GM12892 (cell line): ENCODE data around the gene PNMA1.
A peak's percentile ranks its signal among the peaks of the same experiment; 100 is the strongest.
"Not testable (repeated sequence)": the region's sequence is repeated elsewhere in the genome, so short reads cannot be mapped to it uniquely, and the experiment has no call there.

Source experiments
- DNase-seq: peaks from one replicate; pipeline ENCODE4 v3.0.0; 2011; ENCODE audit not compliant: insufficient read length
- FAIRE-seq: peaks from 2 replicates; lab custom pipeline; 2011; peaks lifted over from hg19 to GRCh38; lab: Jason Lieb, UNC
- POLR2A ChIP-seq: IDR thresholded peaks from 2 replicates; pipeline ENCODE4 v1.6.1; 2011; ENCODE audit warnings: low read depth, low read length, control low read depth
- POLR2AphosphoS5 ChIP-seq: IDR thresholded peaks from 2 replicates; pipeline ENCODE4 v1.6.1; 2011; ENCODE audit warnings: low read depth, low read length, control low read depth
- TAF1 ChIP-seq: IDR thresholded peaks from 2 replicates; pipeline ENCODE4 v1.6.1; 2011; ENCODE audit warnings: low read depth, mild to moderate bottlenecking, control low read depth, low read length, borderline replicate concordance

PNMA1 gene

GRCh38 chr14:73709904-73710469, 4.2 kb downstream of the PNMA1 start:
- FAIRE-seq (no peak), DNase-seq (no peak)
- TF ChIP-seq TAF1 (no peak), POLR2AphosphoS5 (no peak), POLR2A (no peak)

GRCh38 chr14:73708076-73708475, 6.1 kb downstream of the PNMA1 start:
- not testable (repeated sequence) for FAIRE-seq, DNase-seq

GRCh38 chr14:73700325-73700724, 13.9 kb downstream of the PNMA1 start:
- no peak for DNase-seq
- FAIRE-seq: no peak
- TF ChIP-seq POLR2AphosphoS5 (no peak), TAF1 (no peak), POLR2A (no peak)

- peak; percentile 99 for FAIRE-seq
- TF ChIP-seq TAF1: no peak
- no peak for DNase-seq
These were observed 17.5 kb downstream of the PNMA1 start for GRCh38 chr14:73696466-73697400.

- TF ChIP-seq POLR2AphosphoS5: no peak
- TF ChIP-seq TAF1: no peak
- TF ChIP-seq POLR2A: no peak
- DNase-seq: no peak
- no peak for FAIRE-seq
These were observed 18.2 kb downstream of the PNMA1 start for GRCh38 chr14:73695997-73696396.

GRCh38 chr14:73695082-73695481, 19.1 kb downstream of the PNMA1 start:
- FAIRE-seq (no peak), DNase-seq (no peak)
- no peak for TF ChIP-seq POLR2AphosphoS5
- no peak for TF ChIP-seq POLR2A
- TF ChIP-seq TAF1: no peak

- TF ChIP-seq POLR2AphosphoS5 (no peak), POLR2A (no peak), TAF1 (no peak)
- no peak for FAIRE-seq
- DNase-seq: no peak
These were observed 20.1 kb downstream of the PNMA1 start for GRCh38 chr14:73694083-73694482.

GRCh38 chr14:73686901-73687300, 27.3 kb downstream of the PNMA1 start:
- FAIRE-seq (no peak), DNase-seq (no peak)
- TF ChIP-seq TAF1 (no peak), POLR2A (no peak), POLR2AphosphoS5 (no peak)

- TF ChIP-seq TAF1 (no peak), POLR2A (no peak), POLR2AphosphoS5 (no peak)
- DNase-seq (no peak), FAIRE-seq (no peak)
These were observed 28.9 kb downstream of the PNMA1 start for GRCh38 chr14:73685328-73685727.

GRCh38 chr14:73684627-73685026, 29.6 kb downstream of the PNMA1 start:
- no peak for FAIRE-seq
- no peak for DNase-seq
- no peak for TF ChIP-seq TAF1
- TF ChIP-seq POLR2AphosphoS5: no peak
- no peak for TF ChIP-seq POLR2A

GRCh38 chr14:73680821-73681220, 33.4 kb downstream of the PNMA1 start:
- TF ChIP-seq POLR2A (no peak), TAF1 (no peak), POLR2AphosphoS5 (no peak)
- no peak for DNase-seq
- FAIRE-seq: no peak

GRCh38 chr14:73678698-73679097, 35.5 kb downstream of the PNMA1 start:
- no peak for FAIRE-seq
- no peak for DNase-seq
- TF ChIP-seq TAF1: no peak
- no peak for TF ChIP-seq POLR2A
- no peak for TF ChIP-seq POLR2AphosphoS5
